Hindlimb muscle (tissue), 1 donor: ENCODE data around the gene IL12RB2. TPM values are rescaled to one million over a fixed set of nuclear protein-coding genes. Genes with fewer than 3 reads are reported as not detected.
"Not testable (repeated sequence)": the region's sequence is repeated elsewhere in the genome, so short reads cannot be mapped to it uniquely, and the experiment has no call there.

ENCODE experiments used
- DNase-seq: peaks from one replicate; pipeline ENCODE4 v3.0.0-alpha.2; 2013
- polyA plus RNA-seq: library from polyadenylated mRNA; unstranded; fragments of 120-200 nt; gene quantifications from one replicate; pipeline ENCODE4 v1.2.1, GENCODE V29; 2013; ENCODE audit not compliant: insufficient read length

Gene IL12RB2
- polyA plus RNA-seq, 1 donor, result 1.8 TPM

- no peak for DNase-seq
Measured at GRCh38 chr1:67401443-67401842, 93.8 kb downstream of the IL12RB2 start.

- DNase-seq, result no peak
Measured at GRCh38 chr1:67404212-67404620, 96.5 kb downstream of the IL12RB2 start.

GRCh38 chr1:67405473-67406245 is 98.0 kb downstream of the IL12RB2 start:
- DNase-seq, result no peak

GRCh38 chr1:67407498-67407897 is 99.8 kb downstream of the IL12RB2 start:
- no peak for DNase-seq

GRCh38 chr1:67408148-67408547 is 100.5 kb downstream of the IL12RB2 start:
- no peak for DNase-seq

GRCh38 chr1:67413101-67413500 is 105.4 kb downstream of the IL12RB2 start:
- DNase-seq, result not testable (repeated sequence)

- DNase-seq, result no peak
Measured at GRCh38 chr1:67414574-67414973, 106.9 kb downstream of the IL12RB2 start.

- no peak for DNase-seq
Measured at GRCh38 chr1:67415041-67415440, 107.4 kb downstream of the IL12RB2 start.

GRCh38 chr1:67417733-67418132 is 110.1 kb downstream of the IL12RB2 start:
- not testable (repeated sequence) for DNase-seq

- DNase-seq, result no peak
Measured at GRCh38 chr1:67418839-67419586, 111.3 kb downstream of the IL12RB2 start.

- DNase-seq, result no peak
Measured at GRCh38 chr1:67420835-67421492, 113.3 kb downstream of the IL12RB2 start.

- DNase-seq, result no peak
Measured at GRCh38 chr1:67427465-67427864, 119.8 kb downstream of the IL12RB2 start.

GRCh38 chr1:67427947-67428346 is 120.3 kb downstream of the IL12RB2 start:
- no peak for DNase-seq

GRCh38 chr1:67429011-67429527 is 121.4 kb downstream of the IL12RB2 start:
- DNase-seq, result peak; percentile 29

GRCh38 chr1:67429528-67430357 is 122.1 kb downstream of the IL12RB2 start:
- peak; percentile 52 for DNase-seq

- peak; percentile 98 for DNase-seq
Measured at GRCh38 chr1:67430358-67431155, 122.9 kb downstream of the IL12RB2 start, which contains the start of gene SERBP1. Gene SERBP1 (minus strand): TSS chr1:67430402. CDS start chr1:67430300, 102 bp downstream.

GRCh38 chr1:67431156-67431765 is 123.6 kb downstream of the IL12RB2 start:
- no peak for DNase-seq

GRCh38 chr1:67431869-67432578 is 124.4 kb downstream of the IL12RB2 start:
- DNase-seq, result no peak

GRCh38 chr1:67432745-67433144 is 125.1 kb downstream of the IL12RB2 start:
- no peak for DNase-seq

- DNase-seq, result no peak
Measured at GRCh38 chr1:67433837-67434236, 126.2 kb downstream of the IL12RB2 start.
